IPS-11a (cell line): ENCODE measurements around the gene LRRC26.

Source experiments
- H3K4me3 ChIP-seq: one replicate; pipeline ENCODE4 v1.5.1; 2013; ENCODE audit warnings: low read depth, low read length, control low read depth

Gene LRRC26

GRCh38 chr9:137169896-137170358 is at the start of gene LRRC26:
LRRC26 (minus strand) TSS chr9:137170051; CDS start chr9:137169943, 108 bp downstream.
- H3K4me3 ChIP-seq, result peak within 1 kb of the TSS; percentile 39

- no peak overlapping the region for H3K4me3 ChIP-seq
Measured at GRCh38 chr9:137218754-137219271, 49.0 kb upstream of the LRRC26 start.

- H3K4me3 ChIP-seq, result no peak overlapping the region
Measured at GRCh38 chr9:137218212-137218753, 48.4 kb upstream of the LRRC26 start.

GRCh38 chr9:137217276-137218211 is 47.7 kb upstream of the LRRC26 start:
- no peak overlapping the region for H3K4me3 ChIP-seq

GRCh38 chr9:137216188-137216965 is 46.5 kb upstream of the LRRC26 start:
- no peak overlapping the region for H3K4me3 ChIP-seq

GRCh38 chr9:137215196-137215986 is 45.5 kb upstream of the LRRC26 start:
- no peak overlapping the region for H3K4me3 ChIP-seq

GRCh38 chr9:137214620-137215019 is 44.8 kb upstream of the LRRC26 start:
- no peak overlapping the region for H3K4me3 ChIP-seq

- H3K4me3 ChIP-seq, result no peak overlapping the region
Measured at GRCh38 chr9:137213160-137214060, 43.6 kb upstream of the LRRC26 start.

GRCh38 chr9:137212520-137212919 is 42.7 kb upstream of the LRRC26 start:
- no peak overlapping the region for H3K4me3 ChIP-seq

GRCh38 chr9:137211532-137211931 is 41.7 kb upstream of the LRRC26 start:
- H3K4me3 ChIP-seq, result no peak overlapping the region

- H3K4me3 ChIP-seq, result no peak overlapping the region
Measured at GRCh38 chr9:137206602-137207001, 36.8 kb upstream of the LRRC26 start.

GRCh38 chr9:137205126-137206069 is 35.5 kb upstream of the LRRC26 start, which contains the start of the genes NDOR1 and TMEM203:
NDOR1 (plus strand) TSS chr9:137205700; CDS start chr9:137205778, 78 bp downstream.
TMEM203 (minus strand) TSS chr9:137205648; CDS start chr9:137205414, 234 bp downstream.
- H3K4me3 ChIP-seq, result peak within 1 kb of the TSS; percentile 94

GRCh38 chr9:137204731-137205125 is 34.9 kb upstream of the LRRC26 start:
- H3K4me3 ChIP-seq, result peak overlapping the region; percentile 94

- no peak overlapping the region for H3K4me3 ChIP-seq
Measured at GRCh38 chr9:137202966-137203365, 33.1 kb upstream of the LRRC26 start.

- peak overlapping the region; percentile 53 for H3K4me3 ChIP-seq
Measured at GRCh38 chr9:137201205-137201868, 31.5 kb upstream of the LRRC26 start.

- peak within 1 kb of the TSS; percentile 53 for H3K4me3 ChIP-seq
Measured at GRCh38 chr9:137200311-137201204, 30.7 kb upstream of the LRRC26 start, which contains the start of gene TPRN. TPRN (minus strand) TSS chr9:137200741; CDS start chr9:137200711, 30 bp downstream.
